ENCODE results near the gene FBXW8. TPM values are rescaled to one million over a fixed set of nuclear protein-coding genes. Genes with fewer than 3 reads are reported as not detected.

FBXW8 gene
- total and polyA plus RNA-seq, 2 donors (not counting 1 experiment from before 2014, with no cell fraction given): 11.7 to 20.9 TPM

DNA sequence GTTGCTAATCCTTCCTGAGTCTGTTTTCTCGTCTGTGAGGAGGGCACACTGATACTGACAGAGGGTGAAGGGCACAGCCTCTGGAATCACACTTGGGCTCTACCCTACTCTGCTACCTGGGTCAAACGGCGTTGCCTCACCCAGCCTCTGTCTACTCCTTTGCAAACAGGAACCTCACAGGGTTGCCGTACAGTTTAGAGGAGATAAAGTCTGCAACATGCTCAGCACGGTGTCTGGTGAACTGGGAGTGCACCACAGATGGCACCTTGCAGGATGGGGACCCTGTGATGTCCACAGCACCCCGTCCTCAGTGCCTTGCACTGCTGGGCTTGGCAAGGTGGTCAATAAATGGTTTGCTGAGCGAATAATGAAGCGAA, 150.2 kb downstream of the FBXW8 start:
- no peak overlapping the region for H3K4me3 ChIP-seq (replicated peaks in 1 of 4; ENCODE audit: control extremely low read depth in 1 of 4, insufficient read depth in 1 of 4, low read depth in 3 of 4, low read length in 4 of 4)
- DNase-seq (ENCODE audit: low read depth in 2 of 2): no peak
- TF ChIP-seq CTCF (conservative IDR thresholded peaks at IDR 0.05 in 1 of 2, IDR thresholded peaks at IDR 0.05 in 1 of 2; ENCODE audit: low read depth in 1 of 2, low read length in 2 of 2): no peak
- TF ChIP-seq EZH2 (IDR thresholded peaks at IDR 0.05; ENCODE audit: low read length, missing control alignments): no peak
- no peaks in the 10 kb centered on the region for H3K79me2 ChIP-seq (ENCODE audit: control insufficient read depth, insufficient read depth, low read length)
- H3K27me3 ChIP-seq (ENCODE audit: control insufficient read depth, insufficient read depth, low read length): peaks cover 2% of the 10 kb centered on the region
- H4K20me1 ChIP-seq (ENCODE audit: control insufficient read depth, extremely low read depth, insufficient read depth, low read length): no peaks in the 10 kb centered on the region
- no peaks in the 10 kb centered on the region for H3K9me3 ChIP-seq (ENCODE audit: control insufficient read depth, insufficient read depth, low read depth, low read length)
- no peak overlapping the region for H3K27ac ChIP-seq (ENCODE audit: insufficient read depth, low read length)
- H3K4me1 ChIP-seq (ENCODE audit: control insufficient read depth, extremely low read depth, insufficient read depth, low read length): no peaks in the 10 kb centered on the region
- no peaks in the 10 kb centered on the region for H3K36me3 ChIP-seq (ENCODE audit: control insufficient read depth, insufficient read depth, low read length)
- H2AFZ ChIP-seq (ENCODE audit: low read length): no peak overlapping the region
- no peak overlapping the region for H3K4me2 ChIP-seq (ENCODE audit: extremely low read depth, insufficient read depth, low read length)
- no peak overlapping the region for H3K9ac ChIP-seq (ENCODE audit: insufficient read depth, low read length)

- Histone ChIP-seq H3K9ac (ENCODE audit: insufficient read depth, low read length) (no peak overlapping the region), H4K20me1 (ENCODE audit: control insufficient read depth, extremely low read depth, insufficient read depth, low read length) (no peaks in the 10 kb centered on the region), H3K27me3 (ENCODE audit: control insufficient read depth, insufficient read depth, low read length) (peaks cover 2% of the 10 kb centered on the region)
These were observed 150.9 kb downstream of the FBXW8 start for GRCh38 chr12:117061555-117062079.

DNA sequence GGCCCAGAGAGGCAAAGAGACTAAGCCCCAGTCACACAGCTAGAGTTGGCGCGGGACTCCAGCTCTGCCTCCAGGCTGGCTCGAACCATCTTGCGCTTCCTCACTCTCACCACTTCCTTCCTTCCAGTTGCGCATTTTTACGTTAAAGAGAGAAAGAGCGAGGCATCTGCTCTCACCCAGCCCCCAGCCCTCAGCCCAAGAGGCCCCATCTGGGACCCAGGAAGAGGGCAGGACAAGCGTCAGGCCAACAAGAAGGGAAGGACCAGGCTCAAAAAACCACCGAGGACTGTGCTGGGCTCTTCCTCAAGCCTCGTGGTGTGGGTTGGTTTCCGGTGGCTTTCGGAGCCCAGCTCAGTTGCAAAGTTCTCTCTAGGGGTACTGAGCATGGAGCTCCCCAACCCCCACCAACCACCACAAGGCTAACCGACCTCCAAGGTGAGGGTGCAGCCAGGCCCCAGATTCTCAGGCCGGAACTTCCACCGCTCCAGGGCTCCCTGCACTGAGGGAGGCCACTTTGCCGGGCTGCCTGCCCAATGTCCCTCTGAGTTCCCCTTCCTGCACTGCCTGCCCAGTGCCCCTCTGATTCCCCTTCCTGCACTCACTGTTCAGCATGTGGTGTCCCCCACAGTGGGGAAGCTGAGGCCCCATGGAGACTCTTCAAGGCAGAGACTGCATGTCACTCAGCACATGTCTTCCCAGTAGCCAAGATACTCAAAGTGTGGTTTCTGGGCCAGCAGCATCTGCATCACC, 152.6 kb downstream of the FBXW8 start:
- DNase-seq (ENCODE audit: low read depth in 2 of 2): no peak
- Histone ChIP-seq H3K4me3 (replicated peaks in 1 of 4; ENCODE audit: control extremely low read depth in 1 of 4, insufficient read depth in 1 of 4, low read depth in 3 of 4, low read length in 4 of 4) (no peak overlapping the region), H3K27ac (ENCODE audit: insufficient read depth, low read length) (no peak overlapping the region), H3K4me1 (ENCODE audit: control insufficient read depth, extremely low read depth, insufficient read depth, low read length) (no peaks in the 10 kb centered on the region), H3K4me2 (ENCODE audit: extremely low read depth, insufficient read depth, low read length) (no peak overlapping the region), H3K36me3 (ENCODE audit: control insufficient read depth, insufficient read depth, low read length) (no peaks in the 10 kb centered on the region), H4K20me1 (ENCODE audit: control insufficient read depth, extremely low read depth, insufficient read depth, low read length) (no peaks in the 10 kb centered on the region), H3K9me3 (ENCODE audit: control insufficient read depth, insufficient read depth, low read depth, low read length) (no peaks in the 10 kb centered on the region), H3K79me2 (ENCODE audit: control insufficient read depth, insufficient read depth, low read length) (no peaks in the 10 kb centered on the region), H3K27me3 (ENCODE audit: control insufficient read depth, insufficient read depth, low read length) (peaks cover 2% of the 10 kb centered on the region), H2AFZ (ENCODE audit: low read length) (no peak overlapping the region), H3K9ac (ENCODE audit: insufficient read depth, low read length) (no peak overlapping the region)
- TF ChIP-seq EZH2 (IDR thresholded peaks at IDR 0.05; ENCODE audit: low read length, missing control alignments) (no peak), CTCF (conservative IDR thresholded peaks at IDR 0.05 in 1 of 2, IDR thresholded peaks at IDR 0.05 in 1 of 2; ENCODE audit: low read depth in 1 of 2, low read length in 2 of 2) (no peak)

More at GRCh38 chr12:117061555-117062079, 150.9 kb downstream of the FBXW8 start:
- Histone ChIP-seq H3K4me3 (replicated peaks in 1 of 4; ENCODE audit: control extremely low read depth in 1 of 4, insufficient read depth in 1 of 4, low read depth in 3 of 4, low read length in 4 of 4) (no peak overlapping the region), H3K4me2 (ENCODE audit: extremely low read depth, insufficient read depth, low read length) (no peak overlapping the region), H3K9me3 (ENCODE audit: control insufficient read depth, insufficient read depth, low read depth, low read length) (no peaks in the 10 kb centered on the region), H3K27ac (ENCODE audit: insufficient read depth, low read length) (no peak overlapping the region), H2AFZ (ENCODE audit: low read length) (no peak overlapping the region), H3K4me1 (ENCODE audit: control insufficient read depth, extremely low read depth, insufficient read depth, low read length) (no peaks in the 10 kb centered on the region), H3K79me2 (ENCODE audit: control insufficient read depth, insufficient read depth, low read length) (no peaks in the 10 kb centered on the region), H3K36me3 (ENCODE audit: control insufficient read depth, insufficient read depth, low read length) (no peaks in the 10 kb centered on the region)
- no peak for DNase-seq (ENCODE audit: low read depth in 2 of 2)
- TF ChIP-seq CTCF (conservative IDR thresholded peaks at IDR 0.05 in 1 of 2, IDR thresholded peaks at IDR 0.05 in 1 of 2; ENCODE audit: low read depth in 1 of 2, low read length in 2 of 2) (no peak), EZH2 (IDR thresholded peaks at IDR 0.05; ENCODE audit: low read length, missing control alignments) (no peak)
